CD4-positive, alpha-beta T cell (primary cell): ENCODE results near the gene TOMM40L. TPM values are rescaled to one million over a fixed set of nuclear protein-coding genes. Genes with fewer than 3 reads are reported as not detected.

Experiments used
- ATAC-seq: fragments of 200-7000 bp; cut with Tn5 transposase; one replicate; pipeline ENCODE4 v1.10.0; 2022; ENCODE audit warnings: mild to moderate bottlenecking; ENCODE audit not compliant: poor library complexity
- CTCF ChIA-PET: fragments of 350-600 bp; sonication (Branson Sonifier 250); formaldehyde crosslinking; loops from one replicate; lab custom pipeline; 2021; ENCODE audit warnings: antibody characterized with exemption, inconsistent platforms; lab: Charles Lee
- POLR2A ChIA-PET: fragments of 350-600 bp; sonication (Branson Sonifier 250); formaldehyde crosslinking; loops from one replicate; lab custom pipeline; 2021; ENCODE audit warnings: antibody characterized with exemption, inconsistent platforms; lab: Charles Lee
- DNase-seq, 14 experiments: peaks; one replicate each; pipeline ENCODE4 v3.0.0-alpha.2; 2013 to 2020; ENCODE audit warnings: mixed read lengths in 2 of 14
- H3K27ac ChIP-seq, 2 donors: one replicate each; pipeline versions ENCODE4 v1.5.1 to v1.7.0; 2013; ENCODE audit warnings: low read length in 2 of 2, low read depth in 1 of 2, mild to moderate bottlenecking in 1 of 2
- H3K27me3 ChIP-seq, 2 experiments: 1 replicate in 1 of 2; 2 replicates in 1 of 2; pipeline versions ENCODE4 v1.6.1 to v1.7.0; 2013; ENCODE audit warnings: low read length in 2 of 2, control low read depth in 1 of 2, mild to moderate bottlenecking in 1 of 2, moderate library complexity in 1 of 2; ENCODE audit not compliant: insufficient read depth in 2 of 2, control insufficient read depth in 1 of 2
- H3K36me3 ChIP-seq: one replicate; pipeline ENCODE4 v1.6.1; 2013; ENCODE audit warnings: low read length, control low read depth; ENCODE audit not compliant: insufficient read depth
- H3K4me1 ChIP-seq: one replicate; pipeline ENCODE4 v1.6.1; 2013; ENCODE audit warnings: low read length, control low read depth; ENCODE audit not compliant: insufficient read depth
- H3K4me3 ChIP-seq: one replicate; pipeline ENCODE4 v1.5.1; 2013; ENCODE audit warnings: mild to moderate bottlenecking, low read length, moderate library complexity
- H3K9me3 ChIP-seq, 2 experiments: 1 replicate in 1 of 2; 2 replicates in 1 of 2; pipeline versions ENCODE4 v1.6.1 to v1.7.0; 2013; ENCODE audit warnings: low read length in 2 of 2, mild to moderate bottlenecking in 2 of 2, control low read depth in 1 of 2, moderate library complexity in 1 of 2; ENCODE audit not compliant: control insufficient read depth in 1 of 2, insufficient read depth in 1 of 2
- H3K27ac Mint-ChIP-seq: one replicate; pipeline ENCODE4 v1.8.0; 2020; ENCODE audit warnings: mixed read lengths
- H3K27me3 Mint-ChIP-seq: one replicate; pipeline ENCODE4 v1.8.0; 2021; ENCODE audit warnings: mixed read lengths
- H3K36me3 Mint-ChIP-seq: one replicate; pipeline ENCODE4 v1.8.0; 2021; ENCODE audit warnings: low read depth, mixed read lengths
- H3K4me1 Mint-ChIP-seq: one replicate; pipeline ENCODE4 v1.8.0; 2021; ENCODE audit warnings: low read depth, mixed read lengths
- H3K4me3 Mint-ChIP-seq: one replicate; pipeline ENCODE4 v1.8.0; 2020; ENCODE audit warnings: mild to moderate bottlenecking, mixed read lengths
- H3K9me3 Mint-ChIP-seq: one replicate; pipeline ENCODE4 v1.8.0; 2020; ENCODE audit warnings: mixed read lengths
- CTCF ChIP-seq: fragments of 200-600 bp; IDR thresholded peaks from one replicate; pipeline ENCODE4 v1.8.0; 2022; ENCODE audit warnings: antibody characterized with exemption, mild to moderate bottlenecking
- intact Hi-C, 2 experiments: fragments of 100-400 bp; cut with DNase I in 1 of 2; cut with micrococcal nuclease in 1 of 2; formaldehyde crosslinking; loops; one replicate each; pipeline versions ENCODE4 v1.15.1 to v1.9.0; 2023 to 2025; cut with DNase I, micrococcal nuclease
- total RNA-seq, 174 experiments: library from RNA in 2 of 174; stranded (reverse) in 2 of 174; gene quantifications; one replicate each; pipeline ENCODE4 v1.2.3 and lab custom pipeline; 2021 to 2026

Gene TOMM40L
- total RNA-seq, 2 experiments from 2014 or later = 3.2 to 4.1 TPM

GRCh38 chr1:161258439-161259344 lies 32.8 kb downstream of the TOMM40L start, which contains the start of gene PCP4L1:
Gene PCP4L1, plus strand, starts transcription at chr1:161258745. Its CDS starts 230 bp downstream, at chr1:161258975.
- peaks cover 78% of the 10 kb centered on the region for H3K27me3 Mint-ChIP-seq
- DNase-seq (peak in 9 of 14 experiments; percentile 3 to 46 (median 13)), ATAC-seq (peak; percentile 82)
- H3K4me3 Mint-ChIP-seq = peak within 1 kb of the TSS; percentile 68
- peaks cover 5% of the 10 kb centered on the region for H3K4me1 Mint-ChIP-seq
- intact Hi-C loops = no loop called here
- no peaks in the 10 kb centered on the region for H3K36me3 ChIP-seq
- H3K27me3 ChIP-seq = peaks cover 39 to 50% of the 10 kb centered on the region in 2 experiments
- no peak within 1 kb of the TSS for H3K27ac Mint-ChIP-seq
- no peak for TF ChIP-seq CTCF
- peaks cover 6% of the 10 kb centered on the region for H3K9me3 Mint-ChIP-seq
- H3K9me3 ChIP-seq = peaks cover 13 to 15% of the 10 kb centered on the region in 2 experiments
- H3K36me3 Mint-ChIP-seq = peaks cover 15% of the 10 kb centered on the region
- H3K27ac ChIP-seq = no peak within 1 kb of the TSS
- CTCF ChIA-PET = no interaction called here
- peak within 1 kb of the TSS; percentile 42 for H3K4me3 ChIP-seq
- POLR2A ChIA-PET = interaction anchor here (0.7 kb wide), 1 partner anchor 56 kb away, joined by 3 read pairs; the partner anchor contains the start of gene SDHC
- H3K4me1 ChIP-seq = peaks cover 17% of the 10 kb centered on the region

DNA sequence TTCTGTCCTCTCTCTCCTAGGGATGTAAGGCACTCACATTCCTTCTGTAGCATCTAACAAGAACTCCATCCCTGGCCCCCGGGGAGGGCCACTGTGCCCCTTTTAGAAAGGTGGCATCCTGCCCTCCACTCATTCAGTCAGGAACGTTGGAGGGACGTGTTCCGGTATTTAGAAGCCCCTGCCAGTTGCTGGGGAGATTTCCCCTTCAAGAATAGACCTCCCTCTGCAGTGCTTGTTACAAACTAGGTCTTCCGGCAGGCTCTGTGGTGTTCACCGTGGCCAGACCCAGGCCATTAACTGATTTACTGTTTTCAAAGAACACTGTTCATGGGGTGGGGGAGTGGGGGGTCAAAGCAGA lies 33.5 kb downstream of the TOMM40L start:
- peaks cover 5% of the 10 kb centered on the region for H3K4me1 Mint-ChIP-seq
- H3K27me3 Mint-ChIP-seq = peaks cover 78% of the 10 kb centered on the region
- intact Hi-C loops = no loop called here
- peaks cover 39 to 50% of the 10 kb centered on the region in 2 experiments for H3K27me3 ChIP-seq
- ChIA-PET CTCF (no interaction called here), POLR2A (no interaction called here)
- no peak overlapping the region for H3K27ac ChIP-seq
- H3K27ac Mint-ChIP-seq = no peak overlapping the region
- no peaks in the 10 kb centered on the region for H3K36me3 ChIP-seq
- no peak overlapping the region for H3K4me3 ChIP-seq
- peaks cover 13 to 15% of the 10 kb centered on the region in 2 experiments for H3K9me3 ChIP-seq
- H3K9me3 Mint-ChIP-seq = peaks cover 6% of the 10 kb centered on the region
- ATAC-seq (no peak), DNase-seq (no peak)
- H3K4me3 Mint-ChIP-seq = peak overlapping the region; percentile 51
- H3K4me1 ChIP-seq = peaks cover 17% of the 10 kb centered on the region
- peaks cover 15% of the 10 kb centered on the region for H3K36me3 Mint-ChIP-seq
- no peak for TF ChIP-seq CTCF

GRCh38 chr1:161259765-161260164 lies 33.9 kb downstream of the TOMM40L start:
- H3K27ac Mint-ChIP-seq = no peak overlapping the region
- no peak for DNase-seq
- ATAC-seq = no peak
- peaks cover 6% of the 10 kb centered on the region for H3K9me3 Mint-ChIP-seq
- intact Hi-C loops = loop anchor here in 1 of 2 experiments (1.0 kb wide), 1 partner anchor 43 kb away; no protein-coding TSS in a partner anchor
- Histone ChIP-seq H3K36me3 (no peaks in the 10 kb centered on the region), H3K9me3 (peaks cover 13 to 15% of the 10 kb centered on the region in 2 experiments), H3K4me3 (no peak overlapping the region), H3K27me3 (peaks cover 39 to 53% of the 10 kb centered on the region in 2 experiments), H3K27ac (no peak overlapping the region), H3K4me1 (peaks cover 17% of the 10 kb centered on the region)
- H3K36me3 Mint-ChIP-seq = peaks cover 15% of the 10 kb centered on the region
- peaks cover 5% of the 10 kb centered on the region for H3K4me1 Mint-ChIP-seq
- no peak for TF ChIP-seq CTCF
- POLR2A ChIA-PET = no interaction called here
- CTCF ChIA-PET = no interaction called here
- peaks cover 78% of the 10 kb centered on the region for H3K27me3 Mint-ChIP-seq
- peak overlapping the region; percentile 51 for H3K4me3 Mint-ChIP-seq
